ENCODE results near the gene S1PR3.

The S1PR3 gene

DNA sequence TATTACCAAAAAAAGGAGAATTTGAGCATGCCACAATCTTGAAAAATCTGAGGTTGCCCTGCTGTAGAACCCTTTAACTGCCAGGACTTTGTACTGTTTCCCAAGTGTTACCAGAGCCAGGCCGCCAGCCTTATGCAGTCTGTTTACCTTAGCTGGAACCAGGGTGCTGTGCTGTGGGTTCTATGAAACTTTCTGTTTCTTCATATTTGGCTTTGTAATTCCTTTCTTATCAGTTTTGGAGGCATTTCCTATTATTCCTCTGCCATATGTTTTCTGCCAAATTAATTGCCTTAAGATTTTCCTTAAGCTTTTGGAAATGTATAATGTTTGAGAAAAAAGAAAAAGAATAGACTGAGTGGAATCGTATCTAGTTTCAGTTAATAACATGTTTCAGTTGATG lies 2.1 kb downstream of the S1PR3 start:
- Histone ChIP-seq H3K9ac (ENCODE audit: low read depth, low read length) (no peak overlapping the region), H3K4me1 (ENCODE audit: insufficient read depth, low read length) (peaks cover 15% of the 10 kb centered on the region), H3K36me3 (ENCODE audit: insufficient read depth, low read length) (no peaks in the 10 kb centered on the region), H3K9me3 (ENCODE audit: control insufficient read depth, insufficient read depth, low read length) (no peaks in the 10 kb centered on the region)

DNA sequence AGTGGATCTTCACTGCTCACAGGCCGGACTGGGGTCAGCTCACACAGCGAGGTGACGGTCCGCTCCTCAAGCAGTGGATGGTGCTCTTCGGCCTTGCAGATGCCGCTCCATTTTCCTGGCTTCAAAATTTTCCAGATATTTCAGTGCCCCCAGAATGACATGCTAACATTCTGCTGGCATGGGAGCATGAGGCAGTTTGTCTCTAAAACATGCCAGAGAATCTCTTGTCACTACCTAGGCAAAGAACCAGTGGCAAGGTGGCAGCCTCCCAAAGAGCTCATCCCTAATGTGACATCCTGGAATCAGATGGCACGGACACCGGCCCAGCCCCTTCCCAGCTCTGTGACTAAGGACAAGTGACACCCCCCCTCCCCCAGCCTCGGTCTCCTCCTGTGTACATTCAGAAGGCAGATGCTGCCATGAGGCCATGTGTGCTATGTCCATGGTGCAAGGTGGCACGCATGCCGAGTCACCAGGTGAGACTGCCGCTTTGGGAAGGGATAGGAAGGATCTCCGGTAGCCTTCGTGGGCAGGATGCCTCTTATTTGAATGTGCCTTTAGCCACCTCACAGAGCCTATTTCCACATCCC lies 2.7 kb downstream of the S1PR3 start:
- no peaks in the 10 kb centered on the region for H3K9me3 ChIP-seq (ENCODE audit: control insufficient read depth, insufficient read depth, low read length)
- no peak overlapping the region for H3K9ac ChIP-seq (ENCODE audit: low read depth, low read length)
- peaks cover 10% of the 10 kb centered on the region for H3K4me1 ChIP-seq (ENCODE audit: insufficient read depth, low read length)
- H3K36me3 ChIP-seq (ENCODE audit: insufficient read depth, low read length) = no peaks in the 10 kb centered on the region

DNA sequence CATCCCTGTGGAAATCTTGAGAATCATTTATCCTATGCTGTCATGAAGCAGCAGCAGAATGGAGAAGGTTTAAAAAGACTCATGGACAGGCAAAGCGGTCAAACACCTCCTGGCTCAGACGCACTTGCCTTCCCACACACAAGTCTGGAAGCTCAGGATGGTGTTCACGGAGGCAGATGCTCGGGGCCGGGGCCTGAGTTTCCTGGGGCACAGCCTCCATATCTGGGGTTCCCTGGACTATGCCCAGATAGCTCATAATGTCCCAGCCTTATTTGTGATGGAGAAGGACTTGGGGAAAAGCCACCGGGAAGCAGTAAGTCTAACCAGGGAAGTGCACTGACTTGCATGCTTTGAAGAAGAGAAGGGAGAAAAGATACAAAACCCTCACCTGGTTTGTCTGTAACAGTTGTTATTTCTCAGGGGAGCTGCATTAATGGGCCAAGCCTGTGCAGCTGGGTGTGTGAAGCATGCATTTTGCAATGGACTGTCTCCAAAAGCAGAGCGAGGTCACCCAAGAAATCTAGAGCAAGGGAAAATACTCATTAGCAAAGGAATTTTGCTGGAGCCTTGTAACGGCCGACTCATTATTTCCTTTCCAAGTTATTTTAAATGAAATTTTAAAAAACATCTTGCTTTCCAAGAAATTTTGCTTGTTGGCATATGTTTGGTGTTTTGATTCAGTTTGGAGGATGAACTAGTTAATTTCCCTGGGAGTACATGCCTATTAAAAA lies 3.4 kb downstream of the S1PR3 start:
- H3K9ac ChIP-seq (ENCODE audit: low read depth, low read length) = no peak overlapping the region
- H3K36me3 ChIP-seq (ENCODE audit: insufficient read depth, low read length) = no peaks in the 10 kb centered on the region
- no peaks in the 10 kb centered on the region for H3K9me3 ChIP-seq (ENCODE audit: control insufficient read depth, insufficient read depth, low read length)
- H3K4me1 ChIP-seq (ENCODE audit: insufficient read depth, low read length) = peaks cover 4% of the 10 kb centered on the region

DNA sequence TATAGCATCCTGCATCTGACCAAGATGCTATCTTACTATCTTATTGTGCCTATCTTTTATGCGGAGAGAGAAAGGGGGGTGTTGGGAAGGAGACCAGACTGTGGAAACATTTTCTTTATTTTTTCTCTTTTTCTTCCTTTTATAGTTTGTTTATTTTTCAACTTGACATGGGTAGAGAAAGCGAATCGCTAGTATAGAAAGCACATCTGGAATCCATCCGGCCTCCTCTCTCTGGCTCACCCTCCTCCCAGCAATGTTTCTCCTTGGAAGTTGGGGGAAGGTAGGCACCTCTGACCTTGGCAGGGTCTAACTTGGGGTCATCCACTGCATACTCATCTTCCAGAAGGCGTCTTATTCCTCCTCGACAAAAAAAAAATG lies 3.9 kb downstream of the S1PR3 start:
- H3K9ac ChIP-seq (ENCODE audit: low read depth, low read length) = no peak overlapping the region
- no peaks in the 10 kb centered on the region for H3K36me3 ChIP-seq (ENCODE audit: insufficient read depth, low read length)
- no peaks in the 10 kb centered on the region for H3K9me3 ChIP-seq (ENCODE audit: control insufficient read depth, insufficient read depth, low read length)
- 0 out of 2 replicates have a peak, but pooled peaks cover under 1% of the 10 kb centered on the region for H3K4me1 ChIP-seq (ENCODE audit: insufficient read depth, low read length)

DNA sequence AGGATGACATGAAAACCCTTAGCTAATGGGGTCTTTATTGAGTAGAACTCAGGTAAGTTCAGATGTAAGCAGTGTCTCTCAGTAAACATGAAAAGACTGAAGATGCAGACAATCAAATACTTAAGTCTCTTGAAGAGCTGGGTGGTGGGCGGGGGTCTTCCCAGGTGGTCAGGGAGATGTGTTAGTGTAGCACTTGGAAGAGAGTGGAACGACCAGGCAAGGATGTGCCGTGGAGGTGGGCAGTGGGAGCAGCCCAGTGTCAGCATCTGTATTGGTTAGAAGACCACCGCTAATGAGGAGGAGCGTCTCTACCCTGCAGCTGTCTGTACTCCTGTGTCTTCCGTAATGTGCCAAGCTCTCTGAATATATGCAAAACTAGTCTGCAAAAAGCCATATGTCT lies 4.4 kb downstream of the S1PR3 start:
- no peaks in the 10 kb centered on the region for H3K36me3 ChIP-seq (ENCODE audit: insufficient read depth, low read length)
- 0 out of 2 replicates have a peak, but pooled peaks cover 5% of the 10 kb centered on the region for H3K4me1 ChIP-seq (ENCODE audit: insufficient read depth, low read length)
- no peaks in the 10 kb centered on the region for H3K9me3 ChIP-seq (ENCODE audit: control insufficient read depth, insufficient read depth, low read length)
- H3K9ac ChIP-seq (ENCODE audit: low read depth, low read length) = no peak overlapping the region

DNA sequence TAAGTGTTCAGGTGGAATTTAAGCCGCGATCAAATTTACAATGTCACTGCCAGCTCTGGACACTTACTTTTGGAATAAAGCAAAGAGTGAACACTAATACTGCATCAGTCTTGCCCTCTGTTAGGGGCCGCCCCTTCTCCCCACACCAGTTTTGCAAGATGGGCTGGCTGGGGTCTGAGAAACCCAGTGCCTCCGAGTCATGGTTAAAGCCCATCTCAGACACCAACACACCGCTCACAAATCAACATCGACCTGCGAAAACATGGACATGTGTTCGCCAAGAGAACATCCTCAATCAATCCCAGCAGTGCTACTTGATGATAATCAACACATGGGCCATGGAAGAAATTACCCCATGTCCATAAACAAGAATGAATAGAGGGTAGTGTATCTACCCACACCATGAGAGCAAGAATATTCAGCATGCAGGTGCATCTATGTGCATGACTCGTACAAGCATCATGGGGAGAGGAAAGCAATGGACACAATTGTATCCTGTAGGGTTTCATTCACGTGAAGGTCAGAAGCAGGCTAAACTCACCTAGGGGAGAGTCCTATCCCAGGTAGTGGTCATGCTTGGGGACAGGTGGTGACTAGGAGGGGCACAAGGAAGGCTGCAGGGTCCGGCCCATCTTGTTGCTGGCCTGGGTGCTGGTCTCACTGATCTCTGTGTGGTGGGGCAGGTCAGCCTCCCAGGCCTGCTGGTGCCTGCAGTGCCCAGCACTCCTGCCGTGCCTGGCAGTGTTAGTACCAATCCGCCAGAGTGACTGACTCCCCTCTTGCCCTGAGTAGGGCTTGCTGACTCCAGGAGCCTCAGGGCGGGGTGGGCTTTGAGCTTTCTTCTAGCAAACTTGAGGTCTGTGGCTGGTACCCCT lies 5.0 kb downstream of the S1PR3 start:
- Histone ChIP-seq H3K4me1 (ENCODE audit: insufficient read depth, low read length) (0 out of 2 replicates have a peak, but pooled peaks cover 7% of the 10 kb centered on the region), H3K36me3 (ENCODE audit: insufficient read depth, low read length) (no peaks in the 10 kb centered on the region), H3K9me3 (ENCODE audit: control insufficient read depth, insufficient read depth, low read length) (no peaks in the 10 kb centered on the region), H3K9ac (ENCODE audit: low read depth, low read length) (no peak overlapping the region)

DNA sequence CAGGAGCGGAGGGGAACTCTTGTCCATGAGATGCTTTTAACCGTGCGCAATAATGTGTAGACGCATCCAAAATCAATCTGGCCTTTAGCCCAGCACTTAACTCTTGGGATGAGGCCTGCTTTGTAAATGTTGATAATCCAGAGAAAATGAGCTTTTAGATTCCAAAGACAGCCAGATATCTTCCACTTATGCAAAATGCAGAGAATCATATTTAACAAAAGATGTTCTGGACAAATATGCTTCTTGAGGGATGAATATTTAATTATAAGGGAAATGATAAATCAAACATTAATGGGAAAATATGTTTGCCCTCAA lies 5.6 kb downstream of the S1PR3 start:
- Histone ChIP-seq H3K9ac (ENCODE audit: low read depth, low read length) (no peak overlapping the region), H3K9me3 (ENCODE audit: control insufficient read depth, insufficient read depth, low read length) (no peaks in the 10 kb centered on the region), H3K4me1 (ENCODE audit: insufficient read depth, low read length) (0 out of 2 replicates have a peak, but pooled peaks cover 7% of the 10 kb centered on the region), H3K36me3 (ENCODE audit: insufficient read depth, low read length) (no peaks in the 10 kb centered on the region)

DNA sequence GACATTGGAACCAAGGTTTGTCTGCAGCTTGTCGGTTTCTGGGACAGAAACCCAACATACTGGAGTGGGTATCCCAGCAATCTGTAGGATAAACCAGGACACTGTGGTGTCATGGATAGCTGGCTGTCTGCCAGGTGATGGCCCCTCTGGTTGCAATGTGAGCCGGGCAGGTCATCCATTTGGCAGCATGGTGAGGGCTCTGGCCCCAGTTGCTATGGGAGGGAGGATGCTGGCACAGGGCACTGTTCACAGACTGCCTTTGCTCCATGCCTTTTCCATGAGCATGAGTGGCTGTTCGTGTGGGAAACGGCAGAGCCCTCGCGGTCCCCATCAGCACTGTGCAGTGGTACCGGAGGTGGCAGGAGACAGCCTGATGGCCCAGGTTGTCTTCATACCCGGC lies 6.4 kb downstream of the S1PR3 start:
- Histone ChIP-seq H3K9ac (ENCODE audit: low read depth, low read length) (no peak overlapping the region), H3K36me3 (ENCODE audit: insufficient read depth, low read length) (no peaks in the 10 kb centered on the region), H3K4me1 (ENCODE audit: insufficient read depth, low read length) (0 out of 2 replicates have a peak, but pooled peaks cover 7% of the 10 kb centered on the region), H3K9me3 (ENCODE audit: control insufficient read depth, insufficient read depth, low read length) (no peaks in the 10 kb centered on the region)

DNA sequence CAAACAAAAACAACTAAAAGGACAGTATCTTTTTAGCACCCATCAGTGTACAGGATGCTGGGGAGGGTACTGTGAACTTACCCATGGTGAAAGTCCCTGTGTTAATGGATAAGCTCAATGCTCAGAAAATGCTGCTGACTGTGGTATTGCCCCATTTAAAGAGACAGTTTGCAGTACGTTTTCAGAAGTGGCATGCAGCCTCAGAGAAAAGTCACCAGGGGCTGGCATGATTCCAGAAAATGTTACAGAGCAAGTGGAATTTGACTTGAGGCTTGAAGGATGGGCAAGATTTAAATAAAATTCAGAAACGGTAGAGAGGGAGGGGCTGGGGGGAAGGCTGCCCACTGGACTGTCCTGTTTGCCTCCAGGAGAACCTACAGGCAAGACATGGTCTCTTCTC lies 7.2 kb downstream of the S1PR3 start:
- Histone ChIP-seq H3K4me1 (ENCODE audit: insufficient read depth, low read length) (0 out of 2 replicates have a peak, but pooled peaks cover 7% of the 10 kb centered on the region), H3K9ac (ENCODE audit: low read depth, low read length) (no peak overlapping the region), H3K36me3 (ENCODE audit: insufficient read depth, low read length) (no peaks in the 10 kb centered on the region), H3K9me3 (ENCODE audit: control insufficient read depth, insufficient read depth, low read length) (no peaks in the 10 kb centered on the region)

DNA sequence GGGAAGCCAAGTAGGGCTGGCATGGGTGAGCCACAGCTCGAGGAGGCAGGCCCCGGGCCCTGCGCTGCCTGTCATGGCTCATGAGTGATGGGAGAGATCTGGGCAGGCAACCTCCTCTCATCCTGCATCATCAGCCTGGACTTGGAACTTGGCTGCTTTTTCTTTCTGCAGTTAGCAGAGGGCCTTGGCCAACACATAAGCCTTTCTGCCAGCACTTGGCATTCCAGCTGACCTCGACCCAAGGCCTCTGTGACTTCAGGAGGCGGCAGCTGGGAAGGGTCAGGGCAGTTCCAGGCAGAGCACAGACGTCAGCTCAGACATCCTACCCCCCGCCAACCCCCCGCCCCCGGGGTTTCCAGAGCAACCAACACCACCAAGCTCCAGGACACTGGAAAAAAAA lies 7.6 kb downstream of the S1PR3 start:
- no peaks in the 10 kb centered on the region for H3K9me3 ChIP-seq (ENCODE audit: control insufficient read depth, insufficient read depth, low read length)
- H3K9ac ChIP-seq (ENCODE audit: low read depth, low read length) = no peak overlapping the region
- 0 out of 2 replicates have a peak, but pooled peaks cover 7% of the 10 kb centered on the region for H3K4me1 ChIP-seq (ENCODE audit: insufficient read depth, low read length)
- H3K36me3 ChIP-seq (ENCODE audit: insufficient read depth, low read length) = no peaks in the 10 kb centered on the region

DNA sequence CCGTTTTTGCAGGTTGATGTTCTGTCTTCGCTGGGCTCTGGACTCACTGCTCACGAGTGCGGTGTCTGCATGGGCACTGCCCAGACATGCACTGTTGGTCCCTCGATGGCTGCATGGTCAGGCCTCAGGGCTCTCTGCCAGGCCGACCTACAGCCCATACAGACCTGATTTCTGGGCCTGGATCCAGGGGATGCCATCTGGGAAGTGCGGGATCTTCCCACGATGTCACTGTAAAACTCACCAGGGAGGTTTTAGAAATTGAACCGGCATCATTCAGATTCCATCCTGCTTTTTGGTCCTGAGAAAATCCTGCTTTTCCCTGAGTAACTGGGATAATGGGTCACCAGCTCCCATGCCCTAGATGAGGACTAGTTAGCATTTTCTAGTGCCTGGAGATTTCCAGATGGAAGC lies 9.1 kb downstream of the S1PR3 start:
- no peaks in the 10 kb centered on the region for H3K9me3 ChIP-seq (ENCODE audit: control insufficient read depth, insufficient read depth, low read length)
- H3K9ac ChIP-seq (ENCODE audit: low read depth, low read length) = no peak overlapping the region
- no peaks in the 10 kb centered on the region for H3K36me3 ChIP-seq (ENCODE audit: insufficient read depth, low read length)
- 0 out of 2 replicates have a peak, but pooled peaks cover 7% of the 10 kb centered on the region for H3K4me1 ChIP-seq (ENCODE audit: insufficient read depth, low read length)

DNA sequence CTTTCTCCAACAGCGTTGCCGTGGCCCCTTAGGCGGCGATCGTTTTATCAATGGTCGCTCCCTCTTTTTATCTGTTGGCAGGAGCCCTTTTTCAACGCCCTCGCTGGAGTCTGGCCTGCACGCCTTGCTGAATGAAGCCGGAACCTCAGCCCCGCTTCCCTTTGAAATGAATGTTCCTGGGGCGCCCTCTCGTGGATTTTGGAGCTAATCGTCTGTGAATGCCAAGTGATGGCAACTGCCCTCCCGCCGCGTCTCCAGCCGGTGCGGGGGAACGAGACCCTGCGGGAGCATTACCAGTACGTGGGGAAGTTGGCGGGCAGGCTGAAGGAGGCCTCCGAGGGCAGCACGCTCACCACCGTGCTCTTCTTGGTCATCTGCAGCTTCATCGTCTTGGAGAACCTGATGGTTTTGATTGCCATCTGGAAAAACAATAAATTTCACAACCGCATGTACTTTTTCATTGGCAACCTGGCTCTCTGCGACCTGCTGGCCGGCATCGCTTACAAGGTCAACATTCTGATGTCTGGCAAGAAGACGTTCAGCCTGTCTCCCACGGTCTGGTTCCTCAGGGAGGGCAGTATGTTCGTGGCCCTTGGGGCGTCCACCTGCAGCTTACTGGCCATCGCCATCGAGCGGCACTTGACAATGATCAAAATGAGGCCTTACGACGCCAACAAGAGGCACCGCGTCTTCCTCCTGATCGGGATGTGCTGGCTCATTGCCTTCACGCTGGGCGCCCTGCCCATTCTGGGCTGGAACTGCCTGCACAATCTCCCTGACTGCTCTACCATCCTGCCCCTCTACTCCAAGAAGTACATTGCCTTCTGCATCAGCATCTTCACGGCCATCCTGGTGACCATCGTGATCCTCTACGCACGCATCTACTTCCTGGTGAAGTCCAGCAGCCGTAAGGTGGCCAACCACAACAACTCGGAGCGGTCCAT lies 10.0 kb downstream of the S1PR3 start:
- H3K9ac ChIP-seq (ENCODE audit: low read depth, low read length) = no peak overlapping the region
- 0 out of 2 replicates have a peak, but pooled peaks cover 7% of the 10 kb centered on the region for H3K4me1 ChIP-seq (ENCODE audit: insufficient read depth, low read length)
- H3K9me3 ChIP-seq (ENCODE audit: control insufficient read depth, insufficient read depth, low read length) = no peaks in the 10 kb centered on the region
- H3K36me3 ChIP-seq (ENCODE audit: insufficient read depth, low read length) = no peaks in the 10 kb centered on the region

DNA sequence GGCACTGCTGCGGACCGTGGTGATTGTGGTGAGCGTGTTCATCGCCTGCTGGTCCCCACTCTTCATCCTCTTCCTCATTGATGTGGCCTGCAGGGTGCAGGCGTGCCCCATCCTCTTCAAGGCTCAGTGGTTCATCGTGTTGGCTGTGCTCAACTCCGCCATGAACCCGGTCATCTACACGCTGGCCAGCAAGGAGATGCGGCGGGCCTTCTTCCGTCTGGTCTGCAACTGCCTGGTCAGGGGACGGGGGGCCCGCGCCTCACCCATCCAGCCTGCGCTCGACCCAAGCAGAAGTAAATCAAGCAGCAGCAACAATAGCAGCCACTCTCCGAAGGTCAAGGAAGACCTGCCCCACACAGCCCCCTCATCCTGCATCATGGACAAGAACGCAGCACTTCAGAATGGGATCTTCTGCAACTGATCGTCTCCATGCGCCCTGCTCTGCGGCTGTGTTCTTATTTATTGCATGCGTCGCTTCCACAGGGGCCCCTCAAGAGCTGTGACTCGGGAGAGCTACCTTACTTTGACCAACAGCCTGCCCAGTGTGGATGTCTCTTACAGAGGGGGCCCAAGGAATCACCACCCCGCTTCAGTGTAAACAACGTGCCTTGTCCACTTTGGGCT lies 10.8 kb downstream of the S1PR3 start:
- H3K36me3 ChIP-seq (ENCODE audit: insufficient read depth, low read length) = no peaks in the 10 kb centered on the region
- H3K9me3 ChIP-seq (ENCODE audit: control insufficient read depth, insufficient read depth, low read length) = no peaks in the 10 kb centered on the region
- 0 out of 2 replicates have a peak, but pooled peaks cover 7% of the 10 kb centered on the region for H3K4me1 ChIP-seq (ENCODE audit: insufficient read depth, low read length)
- no peak overlapping the region for H3K9ac ChIP-seq (ENCODE audit: low read depth, low read length)
